GM19328 (cell line): ENCODE results near the gene OR51F2.
"Not testable (repeated sequence)": the region's sequence is repeated elsewhere in the genome, so short reads cannot be mapped to it uniquely, and the experiment has no call there.

ENCODE experiments used
- ATAC-seq: cut with Tn5 transposase; IDR thresholded peaks from one replicate; pipeline ENCODE4 v1.9.1; 2021; ENCODE audit warnings: mild to moderate bottlenecking, moderate library complexity; ENCODE audit not compliant: unreplicated experiment

The OR51F2 gene

GRCh38 chr11:4821021-4821420 lies at the start of gene OR51F2:
Gene OR51F2, plus strand, starts transcription at chr11:4821321. Its CDS starts 101 bp downstream, at chr11:4821422.
- ATAC-seq = no peak

- ATAC-seq = no peak
Measured at GRCh38 chr11:4782454-4782853, 38.7 kb upstream of the OR51F2 start.

- no peak for ATAC-seq
Measured at GRCh38 chr11:4797206-4797605, 23.9 kb upstream of the OR51F2 start.

- ATAC-seq = no peak
Measured at GRCh38 chr11:4798427-4799183, 22.5 kb upstream of the OR51F2 start.

- not testable (repeated sequence) for ATAC-seq
Measured at GRCh38 chr11:4801316-4801715, 19.8 kb upstream of the OR51F2 start.

GRCh38 chr11:4804280-4804679 lies 16.8 kb upstream of the OR51F2 start, which contains the start of gene OR52R1:
Gene OR52R1, minus strand, starts transcription at chr11:4804380. Its CDS starts 0 bp downstream, at chr11:4804380.
- no peak for ATAC-seq

- ATAC-seq = no peak
Measured at GRCh38 chr11:4808476-4808875, 12.6 kb upstream of the OR51F2 start.

- no peak for ATAC-seq
Measured at GRCh38 chr11:4809246-4809645, 11.9 kb upstream of the OR51F2 start.

GRCh38 chr11:4825132-4825531 lies 4.0 kb downstream of the OR51F2 start:
- no peak for ATAC-seq

- ATAC-seq = no peak
Measured at GRCh38 chr11:4826425-4826824, 5.3 kb downstream of the OR51F2 start.

GRCh38 chr11:4830346-4830745 lies 9.2 kb downstream of the OR51F2 start:
- no peak for ATAC-seq

GRCh38 chr11:4830909-4831308 lies 9.8 kb downstream of the OR51F2 start:
- no peak for ATAC-seq

GRCh38 chr11:4839851-4840549 lies 18.9 kb downstream of the OR51F2 start:
- ATAC-seq = no peak

GRCh38 chr11:4848908-4849532 lies 27.9 kb downstream of the OR51F2 start, which contains the start of gene OR51S1:
Gene OR51S1, minus strand, starts transcription at chr11:4849208. Its CDS starts 0 bp downstream, at chr11:4849208.
- no peak for ATAC-seq

- no peak for ATAC-seq
Measured at GRCh38 chr11:4851033-4851432, 29.9 kb downstream of the OR51F2 start.

GRCh38 chr11:4854286-4854685 lies 33.2 kb downstream of the OR51F2 start:
- not testable (repeated sequence) for ATAC-seq

GRCh38 chr11:4862447-4863236 lies 41.5 kb downstream of the OR51F2 start:
- ATAC-seq = no peak

- no peak for ATAC-seq
Measured at GRCh38 chr11:4863876-4864275, 42.8 kb downstream of the OR51F2 start.

GRCh38 chr11:4865855-4866254 lies 44.7 kb downstream of the OR51F2 start:
- no peak for ATAC-seq
